H1 (cell line): ENCODE results near the gene HSPBAP1. TPM values are rescaled to one million over a fixed set of nuclear protein-coding genes. Genes with fewer than 3 reads are reported as not detected.

Experiments
- RAD21 ChIP-seq, 2 experiments: IDR thresholded peaks in 1 of 2; conservative IDR thresholded peaks in 1 of 2; 2 replicates each; pipeline ENCODE4 v1.6.1; 2011; ENCODE audit warnings: low read depth in 2 of 2, low read length in 2 of 2, improper control_type of control experiment in 1 of 2, inconsistent platforms in 1 of 2, mild to moderate bottlenecking in 1 of 2, moderate library complexity in 1 of 2
- polyA plus RNA-seq, 7 experiments: library from polyadenylated mRNA; depleted of rRNA in 3 of 7; stranded (reverse) in 5 of 7; unstranded in 2 of 7; fragments of >200 nt in 5 of 7; fragments of 200-250 nt in 2 of 7; gene quantifications; 1 replicate in 5 of 7; 2 replicates in 1 of 7; 4 replicates in 1 of 7; pipeline versions ENCODE4 v1.2.1 to v1.2.3, GENCODE V29; 2011 to 2013; ENCODE audit warnings: missing spikeins in 2 of 7, mixed read lengths in 2 of 7
- total RNA-seq: library from RNA; stranded (reverse); fragmentation: NEBNext Ultra II Directional; extraction: Animal tissue kit (Norgen Biotek cat#: 25700); gene quantifications from 2 replicates; pipeline ENCODE4 v1.2.1, GENCODE V29; 2021

Gene HSPBAP1
- total and polyA plus RNA-seq, 2 of the 8 experiments (the other 6 are each of a cell fraction or from before 2014, with no cell fraction given) = 7.5 to 8.3 TPM

GRCh38 chr3:122742234-122742633 lies 51.4 kb downstream of the HSPBAP1 start (continued):
- TF ChIP-seq RAD21 (IDR thresholded peaks at IDR 0.05 in 1 of 2, conservative IDR thresholded peaks at IDR 0.05 in 1 of 2; ENCODE audit: low read depth in 2 of 2, low read length in 2 of 2) = no peak
